Raji (cell line): ENCODE results near the gene PDE4D.

ENCODE experiments used
- POLR2A ChIP-seq: IDR thresholded peaks from 2 replicates; pipeline ENCODE4 v1.6.1; 2011; ENCODE audit warnings: low read depth, low read length, control low read depth; ENCODE audit not compliant: insufficient read depth

PDE4D gene

DNA sequence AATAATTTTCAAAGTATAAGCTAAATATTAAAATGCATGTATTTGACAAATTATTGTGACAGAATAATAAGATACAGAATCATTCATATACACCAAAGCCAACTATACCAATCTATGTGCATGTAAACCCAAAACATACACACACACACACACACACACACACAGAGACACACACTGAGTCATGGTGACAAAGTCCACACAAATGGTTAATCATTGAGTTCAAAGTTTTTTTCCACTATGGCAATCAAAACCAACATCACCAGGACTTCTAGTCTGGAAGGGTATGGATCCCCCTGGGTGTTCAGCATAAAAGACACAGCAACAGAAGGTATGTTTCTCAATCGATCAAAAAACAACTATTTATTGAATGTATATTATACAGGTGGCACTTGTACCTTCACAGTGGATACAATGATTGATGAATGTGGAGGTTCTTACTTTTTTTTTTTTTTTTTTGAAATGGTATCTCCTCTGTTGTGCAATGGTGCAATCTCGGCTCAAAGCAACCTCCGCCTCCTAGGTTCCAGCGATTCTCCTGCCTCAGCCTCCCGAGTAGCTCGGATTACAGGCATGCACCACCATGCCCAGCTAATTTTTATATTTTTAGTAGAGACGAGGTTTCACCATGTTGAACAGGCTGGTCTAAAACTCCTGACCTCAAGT, 137.0 kb downstream of the PDE4D start:
- no peak for TF ChIP-seq POLR2A

DNA sequence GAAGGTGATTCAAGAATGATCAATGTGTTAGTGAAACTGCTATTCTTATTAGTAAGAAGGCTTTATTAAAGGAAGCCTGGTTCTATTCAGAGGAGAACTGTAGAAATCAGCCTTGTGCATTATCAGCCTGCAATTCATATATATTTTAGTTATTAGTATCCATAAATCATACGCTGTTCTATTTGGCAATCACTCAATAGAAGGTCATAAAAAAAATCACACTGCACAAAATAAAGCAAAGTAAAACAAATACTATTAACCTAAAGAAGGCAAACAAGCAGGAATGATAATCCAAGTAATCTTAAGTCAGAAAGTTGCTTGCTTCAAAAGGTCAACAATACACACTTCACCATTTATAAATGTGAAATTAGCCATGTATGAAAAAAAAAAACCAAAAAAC, 138.1 kb downstream of the PDE4D start:
- no peak for TF ChIP-seq POLR2A

DNA sequence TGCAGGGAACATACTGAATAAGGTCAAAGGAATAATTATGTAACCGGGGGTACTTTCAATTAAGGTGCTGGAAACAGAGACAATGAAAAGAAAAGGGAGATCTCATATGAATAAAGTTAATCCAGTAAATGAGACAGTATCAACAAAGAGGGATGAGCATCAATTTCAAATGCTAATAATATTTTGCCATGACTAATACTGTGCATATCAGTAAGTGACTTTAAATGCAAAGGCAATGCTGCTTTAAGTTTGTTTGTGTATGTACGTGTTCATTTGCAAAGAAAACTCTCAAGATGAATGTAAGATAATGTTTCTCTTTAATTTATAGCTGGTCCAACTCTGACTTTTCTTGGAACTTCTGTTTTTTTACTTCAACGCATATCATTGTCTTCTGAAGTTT, 139.9 kb downstream of the PDE4D start:
- no peak for TF ChIP-seq POLR2A

DNA sequence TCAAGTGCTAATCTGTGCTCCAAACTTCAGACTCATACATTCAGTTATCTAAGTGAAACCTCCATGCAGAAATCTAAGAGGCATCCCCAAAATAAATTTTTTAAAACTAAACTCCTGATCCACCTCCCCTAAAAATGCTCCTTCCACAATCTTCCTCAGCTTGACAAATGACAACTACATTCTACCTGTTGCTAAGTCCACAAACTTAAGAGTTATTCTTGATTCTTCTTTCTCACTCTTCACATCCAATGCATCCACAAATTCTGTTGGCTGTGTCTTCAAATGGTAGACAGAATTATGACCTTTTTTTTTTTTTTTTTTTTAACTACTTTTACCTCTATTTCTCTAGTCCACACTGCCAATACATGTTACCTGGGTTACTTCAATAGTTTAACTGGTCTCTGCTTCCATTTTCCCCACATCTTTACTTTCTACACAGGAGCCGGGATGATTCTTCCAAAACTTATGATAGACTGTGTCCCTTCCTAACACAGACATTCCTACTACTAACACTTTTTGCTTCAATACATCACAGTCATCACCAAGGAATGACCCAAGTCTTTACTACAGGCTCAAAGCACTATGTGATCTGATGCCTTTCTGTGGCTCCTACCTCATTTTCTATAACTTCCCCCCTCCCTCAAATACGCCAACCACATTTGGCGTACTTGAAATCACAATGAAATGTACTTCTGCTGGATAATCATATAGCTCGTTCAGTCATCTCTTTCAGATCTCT, 143.6 kb downstream of the PDE4D start:
- TF ChIP-seq POLR2A = no peak

DNA sequence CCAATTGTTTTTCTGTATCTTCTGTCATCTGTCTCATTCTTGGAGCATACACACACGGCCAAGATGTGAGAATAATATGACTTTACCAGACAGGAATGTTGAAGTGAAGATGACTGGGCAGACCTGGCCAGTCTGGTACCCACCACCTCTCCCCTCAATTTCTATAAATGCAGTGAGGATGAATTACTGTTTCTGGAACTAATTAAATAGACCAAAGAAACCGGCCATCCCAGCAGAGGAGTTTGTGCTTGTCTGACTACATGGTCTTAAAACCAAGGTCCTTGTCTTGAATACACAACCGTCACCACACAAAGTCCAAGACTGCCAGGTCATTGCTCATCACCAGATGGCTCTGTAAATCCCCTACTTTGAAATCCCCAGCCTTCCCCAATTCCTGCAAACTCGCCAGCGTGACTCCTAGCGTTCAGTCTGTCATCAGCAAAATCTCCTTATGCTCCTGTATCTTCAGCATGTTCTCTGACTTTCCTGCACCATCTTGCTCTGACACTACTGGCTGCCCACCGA, 147.2 kb downstream of the PDE4D start:
- TF ChIP-seq POLR2A = no peak

DNA sequence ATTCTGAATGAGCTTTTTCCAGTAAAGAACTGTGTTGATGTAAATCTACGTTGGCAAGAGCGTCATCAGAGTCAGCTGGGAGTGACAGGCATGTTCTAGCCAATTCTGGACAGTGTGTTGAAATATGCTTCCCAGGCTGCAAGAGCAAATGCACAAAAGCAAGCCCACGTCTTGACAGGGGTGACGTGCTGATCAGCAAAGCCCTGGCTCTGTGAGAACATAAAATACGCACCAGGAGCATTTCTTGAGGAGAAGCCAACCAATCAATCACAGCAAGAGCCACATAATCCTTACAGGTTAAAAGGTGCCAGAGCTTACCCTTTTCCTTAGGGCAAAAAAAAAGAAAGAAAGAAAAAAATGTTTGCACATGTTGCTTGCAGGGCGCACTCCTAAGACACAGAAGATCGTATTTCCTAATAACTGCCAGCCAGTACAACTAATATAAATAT, 148.1 kb downstream of the PDE4D start:
- TF ChIP-seq POLR2A = no peak

DNA sequence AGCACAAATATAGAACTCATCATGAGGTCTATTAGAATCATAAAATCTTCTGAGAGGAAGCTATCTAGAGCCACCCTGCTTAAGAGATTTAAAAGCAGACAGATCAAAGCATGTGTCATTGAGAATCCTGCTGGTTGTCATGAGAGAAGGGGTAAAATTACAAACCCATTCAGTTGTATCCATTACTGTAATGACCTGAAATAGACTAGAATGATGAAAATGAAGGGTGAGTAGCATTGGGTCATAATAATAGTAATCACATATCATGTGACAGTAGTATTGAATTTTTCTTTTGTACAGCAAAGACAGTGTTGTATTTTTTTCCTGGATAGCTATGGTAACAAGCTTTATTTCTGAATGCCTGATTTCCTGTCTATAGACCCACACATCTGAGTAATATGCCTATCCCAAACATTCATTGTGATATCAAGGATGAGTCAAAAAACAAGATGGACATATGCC, 149.0 kb downstream of the PDE4D start:
- no peak for TF ChIP-seq POLR2A

DNA sequence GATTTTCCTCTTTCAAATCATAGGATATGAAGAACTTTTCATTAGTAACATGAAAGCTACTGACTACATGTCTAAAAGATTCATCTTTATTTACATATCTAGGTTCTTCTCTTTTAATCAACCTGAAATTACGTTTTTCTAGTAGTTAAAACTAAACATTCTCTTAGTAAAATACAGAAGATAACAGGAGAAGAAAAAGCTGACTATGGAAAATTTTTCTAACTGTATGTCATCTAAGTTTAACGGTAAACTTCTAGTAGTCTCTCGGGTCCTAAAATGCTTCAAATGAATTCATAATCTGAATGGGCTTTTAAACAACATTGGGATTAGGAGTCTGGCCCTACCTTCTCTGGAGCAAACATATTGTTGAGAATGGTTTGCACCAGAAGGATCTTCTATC, 151.9 kb downstream of the PDE4D start:
- TF ChIP-seq POLR2A = no peak

DNA sequence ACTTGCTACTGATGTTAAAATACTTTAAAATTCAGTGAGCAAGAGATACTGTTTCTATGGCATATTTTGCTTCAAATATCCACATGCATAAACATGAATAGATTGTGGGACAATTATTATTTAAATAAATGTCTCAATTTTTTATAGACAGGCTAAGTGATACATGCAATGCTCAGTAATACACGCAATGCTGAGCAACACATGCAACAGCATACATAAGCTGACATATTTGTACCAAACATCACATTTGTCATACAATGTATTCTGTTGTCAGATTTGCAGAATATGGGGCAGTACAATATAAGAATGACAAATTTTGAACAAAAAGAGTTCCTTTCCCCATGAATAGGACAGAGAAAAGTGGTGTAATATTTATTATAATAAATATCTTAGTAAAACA, 155.5 kb downstream of the PDE4D start:
- no peak for TF ChIP-seq POLR2A

DNA sequence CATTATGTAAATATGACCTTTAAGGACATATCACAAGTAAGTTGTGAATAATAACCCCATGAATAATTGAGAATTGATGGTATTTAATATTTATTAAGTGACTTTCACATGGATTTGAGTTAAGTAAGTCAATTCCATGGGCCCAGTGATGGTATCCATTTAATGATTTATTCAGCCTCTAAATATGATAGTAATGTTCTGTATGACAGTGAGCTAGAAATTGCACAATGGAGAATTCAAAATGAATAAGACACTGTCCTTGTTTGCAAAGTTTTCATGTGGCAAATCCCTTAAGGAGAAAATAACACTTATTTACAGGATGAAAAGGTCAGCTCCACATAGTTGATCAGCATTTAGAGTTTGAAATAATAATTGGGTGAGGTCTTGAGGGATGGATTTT, 160.7 kb downstream of the PDE4D start:
- TF ChIP-seq POLR2A = no peak

DNA sequence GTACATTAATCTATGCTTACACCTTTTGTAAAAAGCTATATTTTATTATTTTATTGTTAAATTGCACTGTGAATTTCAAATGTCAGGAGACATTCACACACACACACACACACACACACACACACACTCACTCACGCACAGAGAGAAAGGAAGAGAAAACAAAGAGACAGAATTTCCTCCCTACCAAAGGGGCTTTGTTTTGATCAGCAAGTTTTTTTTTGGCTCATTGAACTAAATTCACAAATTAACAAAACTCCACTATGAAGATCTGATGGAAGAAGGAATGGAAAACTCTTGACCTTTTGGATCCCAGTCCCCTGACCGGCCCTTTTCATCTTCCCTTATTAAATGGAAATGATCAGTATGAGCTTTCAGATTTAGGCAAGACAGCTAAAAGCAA, 161.2 kb downstream of the PDE4D start:
- no peak for TF ChIP-seq POLR2A

DNA sequence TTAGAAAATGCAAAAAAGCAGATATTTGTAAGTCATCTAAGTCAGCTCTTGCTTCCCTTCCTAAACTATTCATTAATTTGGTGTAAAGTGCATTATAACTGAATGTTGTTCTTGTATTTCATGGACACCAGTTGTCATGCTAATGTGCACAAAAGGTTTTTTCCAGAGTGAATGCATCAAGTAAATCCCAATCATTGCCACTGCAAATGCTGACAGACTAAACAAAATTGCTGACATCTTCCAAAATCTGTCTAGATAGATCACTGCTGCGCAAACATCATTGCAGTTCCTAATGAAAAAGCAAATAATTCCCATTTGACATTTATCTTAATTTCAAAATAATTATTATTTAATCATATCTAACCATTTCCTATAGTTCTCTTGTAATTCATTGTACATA, 161.7 kb downstream of the PDE4D start:
- no peak for TF ChIP-seq POLR2A

DNA sequence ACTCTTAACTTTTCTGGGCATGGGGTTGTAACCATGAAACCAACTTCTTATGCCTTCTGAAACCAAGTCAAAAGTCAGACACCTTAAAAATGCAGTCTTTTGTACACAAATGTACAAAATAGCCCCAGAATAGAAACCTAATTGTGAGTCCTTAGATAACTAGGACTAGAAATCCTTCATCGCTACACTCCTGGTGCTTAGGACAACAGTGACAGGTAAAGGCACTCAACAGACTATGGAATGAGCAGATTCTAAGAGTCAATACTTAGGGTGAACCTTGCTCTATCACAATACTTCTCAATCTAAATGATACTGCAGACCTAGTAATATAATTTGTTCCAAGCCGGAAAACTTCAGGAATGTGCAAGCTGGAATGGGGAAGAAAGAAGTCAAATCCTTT, 163.7 kb downstream of the PDE4D start:
- TF ChIP-seq POLR2A = no peak

DNA sequence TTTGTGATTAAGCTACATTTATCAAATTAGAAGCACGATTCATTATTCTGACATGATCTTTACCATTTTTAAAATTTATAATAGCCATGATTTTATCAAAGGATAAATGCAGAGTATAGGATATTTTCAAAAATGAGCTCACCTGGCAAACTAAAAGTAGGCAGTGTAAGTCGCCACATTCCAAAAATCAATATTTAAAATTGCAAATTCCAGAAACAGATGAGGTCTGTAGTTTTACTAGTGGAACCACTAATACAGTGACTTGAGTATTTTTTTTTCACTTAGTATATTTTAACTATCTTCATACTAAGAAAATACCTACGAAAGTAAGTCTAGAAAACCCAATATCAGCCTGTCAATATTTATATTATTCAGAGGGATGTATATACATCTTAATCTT, 164.2 kb downstream of the PDE4D start:
- TF ChIP-seq POLR2A = no peak

DNA sequence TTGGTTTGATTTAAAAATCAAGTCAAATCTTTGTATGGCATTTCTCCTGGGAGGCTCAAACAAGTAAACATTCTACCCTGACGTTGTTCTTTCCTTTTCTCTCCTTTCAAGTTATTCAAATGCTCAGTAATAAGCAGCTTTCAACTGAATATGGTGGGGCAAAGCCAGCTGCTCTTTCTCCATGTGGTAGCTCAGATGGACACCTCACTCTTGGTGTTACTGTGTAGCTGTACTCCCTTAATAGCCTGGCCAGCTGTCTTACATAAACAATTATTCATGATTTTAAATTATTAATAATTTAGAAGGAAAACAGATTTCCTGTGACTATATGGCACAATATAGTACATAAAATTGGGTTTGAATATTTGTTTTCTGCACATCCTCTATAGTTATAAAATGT, 165.2 kb downstream of the PDE4D start:
- TF ChIP-seq POLR2A = no peak

DNA sequence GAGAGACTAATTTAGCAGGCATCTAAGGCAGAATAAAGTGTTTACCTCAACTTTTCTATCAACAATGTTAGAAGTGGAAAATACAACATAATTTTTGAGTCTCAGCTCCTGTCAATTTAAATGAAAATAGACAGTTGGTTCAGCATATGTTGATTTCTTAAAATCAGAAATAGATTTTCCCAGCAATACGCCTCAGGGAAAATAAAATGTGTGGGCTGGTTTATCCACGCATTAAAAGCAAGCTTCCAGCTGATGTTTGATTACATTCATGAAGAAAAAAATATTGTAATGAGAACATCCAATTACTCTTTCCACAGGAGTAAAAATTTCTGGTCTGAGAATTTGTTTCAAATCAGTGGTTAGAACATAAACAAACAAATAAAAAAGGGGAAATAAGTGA, 166.3 kb downstream of the PDE4D start:
- no peak for TF ChIP-seq POLR2A
